ENCODE data around the gene ATXN7L3. TPM values are rescaled to one million over a fixed set of nuclear protein-coding genes. Genes with fewer than 3 reads are reported as not detected.
A peak's percentile ranks its signal among the peaks of the same experiment; 100 is the strongest.

ATXN7L3 gene
- total and polyA plus RNA-seq, 9 of the 15 experiments (the other 6 are each of a cell fraction or from before 2014, with no cell fraction given), result 0.62 to 66.1 (median 33.2) TPM

- TF ChIP-seq, protein P1, sequence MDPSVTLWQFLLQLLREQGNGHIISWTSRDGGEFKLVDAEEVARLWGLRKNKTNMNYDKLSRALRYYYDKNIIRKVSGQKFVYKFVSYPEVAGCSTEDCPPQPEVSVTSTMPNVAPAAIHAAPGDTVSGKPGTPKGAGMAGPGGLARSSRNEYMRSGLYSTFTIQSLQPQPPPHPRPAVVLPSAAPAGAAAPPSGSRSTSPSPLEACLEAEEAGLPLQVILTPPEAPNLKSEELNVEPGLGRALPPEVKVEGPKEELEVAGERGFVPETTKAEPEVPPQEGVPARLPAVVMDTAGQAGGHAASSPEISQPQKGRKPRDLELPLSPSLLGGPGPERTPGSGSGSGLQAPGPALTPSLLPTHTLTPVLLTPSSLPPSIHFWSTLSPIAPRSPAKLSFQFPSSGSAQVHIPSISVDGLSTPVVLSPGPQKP (CRISPR knock-in tag; IDR thresholded peaks at IDR 0.05), result no peak
- TF ChIP-seq HDAC2 (IDR thresholded peaks at IDR 0.05), result no peak
- no peak for TF ChIP-seq CEBPG (CRISPR knock-in tag; IDR thresholded peaks at IDR 0.05)
- no peak for TF ChIP-seq CEBPG (tag; conservative IDR thresholded peaks at IDR 0.05 in 1 of 2, IDR thresholded peaks at IDR 0.05 in 1 of 2)
- TF ChIP-seq, protein P2, sequence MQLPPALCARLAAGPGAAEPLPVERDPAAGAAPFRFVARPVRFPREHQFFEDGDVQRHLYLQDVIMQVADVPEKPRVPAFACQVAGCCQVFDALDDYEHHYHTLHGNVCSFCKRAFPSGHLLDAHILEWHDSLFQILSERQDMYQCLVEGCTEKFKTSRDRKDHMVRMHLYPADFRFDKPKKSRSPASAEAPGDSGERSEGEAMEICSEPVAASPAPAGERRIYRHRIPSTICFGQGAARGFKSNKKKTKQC (CRISPR knock-in tag; IDR thresholded peaks at IDR 0.05), result peak; percentile 78
- no peak for TF ChIP-seq CHD7 (IDR thresholded peaks at IDR 0.05; ENCODE audit: low read depth, low read length)
- TF ChIP-seq NFRKB (IDR thresholded peaks at IDR 0.05; ENCODE audit: low read depth), result no peak
- no peak for TF ChIP-seq TOE1 (IDR thresholded peaks at IDR 0.05; ENCODE audit: borderline replicate concordance)
- TF ChIP-seq TOE1 (CRISPR knock-in tag; IDR thresholded peaks at IDR 0.05; ENCODE audit: borderline replicate concordance, low read depth), result no peak
- peak; percentile 55; the same call in 1 of the 2 replicates for TF ChIP-seq L3MBTL2 (IDR thresholded peaks at IDR 0.05)
- no peak for TF ChIP-seq CREB1 (IDR thresholded peaks at IDR 0.05)
- no peak for TF ChIP-seq CREB1 (CRISPR knock-in tag; IDR thresholded peaks at IDR 0.05)
- TF ChIP-seq VEZF1 (CRISPR knock-in tag; IDR thresholded peaks at IDR 0.05), result no peak
These were observed 19.5 kb upstream of the ATXN7L3 start (continued) for GRCh38 chr17:44219108-44219615.

Data from K562 (cell line).